GM23338 (cell line): ENCODE measurements around the gene INHBC. TPM values are rescaled to one million over a fixed set of nuclear protein-coding genes. Genes with fewer than 3 reads are reported as not detected.

Source experiments
- CREB1 ChIP-seq: fragments of 250-450 bp; sonication (Bioruptor Pico); IDR thresholded peaks from 2 replicates; pipeline ENCODE4 v1.5.0; 2020; ENCODE audit warnings: low read depth, mild to moderate bottlenecking, moderate library complexity
- CTCF ChIP-seq, 2 experiments: fragments of 200-600 bp in 1 of 2; sonication (generic) in 1 of 2; conservative IDR thresholded peaks; 2 replicates each; pipeline versions ENCODE4 v1.5.1 to v1.6.1; 2016 to 2017; ENCODE audit warnings: antibody characterized with exemption in 2 of 2, low read depth in 2 of 2, mild to moderate bottlenecking in 2 of 2, moderate library complexity in 1 of 2
- ETS1 ChIP-seq: IDR thresholded peaks from 2 replicates; pipeline ENCODE4 v1.6.1; 2016; ENCODE audit warnings: antibody characterized with exemption
- EZH2 ChIP-seq: fragments of 200-600 bp; sonication (generic); IDR thresholded peaks from one replicate; pipeline ENCODE4 v1.8.0; 2017; ENCODE audit warnings: antibody characterized with exemption, mild to moderate bottlenecking, low read depth; ENCODE audit not compliant: unreplicated experiment
- REST ChIP-seq: IDR thresholded peaks from one replicate; pipeline ENCODE4 v1.6.1; 2018; ENCODE audit warnings: antibody characterized with exemption; ENCODE audit not compliant: unreplicated experiment
- ZNF114 ChIP-seq: fragments of 250-450 bp; sonication (Bioruptor Pico); IDR thresholded peaks from 2 replicates; pipeline ENCODE4 v1.5.0; 2020; ENCODE audit warnings: mild to moderate bottlenecking, moderate library complexity
- ZNF462 ChIP-seq: fragments of 250-450 bp; sonication (Bioruptor Pico); IDR thresholded peaks from 2 replicates; pipeline ENCODE4 v1.5.0; 2020; ENCODE audit warnings: mild to moderate bottlenecking, moderate library complexity
- polyA plus RNA-seq: library from polyadenylated mRNA; unstranded; fragments of >200 nt; fragmentation: Nextera tagmentation; extraction: Ambion mirVana; gene quantifications from 2 replicates; pipeline ENCODE4 v1.2.1, GENCODE V29; 2016
- total RNA-seq: library from RNA; depleted of rRNA; stranded (reverse); fragments of >200 nt; shearing (Covaris generic); gene quantifications from 2 replicates; pipeline ENCODE4 v1.2.3, GENCODE V29; 2014

The INHBC gene
- total and polyA plus RNA-seq, 2 experiments from 2014 or later, result 0.53 TPM; not detected in 1

- no peak for TF ChIP-seq ZNF462
- TF ChIP-seq EZH2, result no peak
- no peak for TF ChIP-seq CREB1
- TF ChIP-seq ETS1, result no peak
- TF ChIP-seq ZNF114 (CRISPR knock-in tag), result no peak
- no peak for TF ChIP-seq REST
- no peak for TF ChIP-seq CTCF (conservative IDR thresholded peaks at IDR 0.05; ENCODE audit: low read depth in 2 of 2)
These were observed 54.0 kb downstream of the INHBC start (continued) for GRCh38 chr12:57488402-57489156.
